Activated CD8-positive, alpha-beta T cell treated with anti-CD3 and anti-CD28 coated beads for 36 hours (primary cell): ENCODE measurements around the gene TM9SF1. TPM values are rescaled to one million over a fixed set of nuclear protein-coding genes. Genes with fewer than 3 reads are reported as not detected.
A peak's percentile ranks its signal among the peaks of the same experiment; 100 is the strongest.

Source experiments
- ATAC-seq: fragments of 200-7000 bp; cut with Tn5 transposase; one replicate; pipeline ENCODE4 v1.10.0; 2021; ENCODE audit warnings: mild to moderate bottlenecking, moderate library complexity
- CTCF ChIA-PET: fragments of 350-600 bp; sonication (Branson Sonifier 250); formaldehyde crosslinking; loops from one replicate; lab custom pipeline; 2021; ENCODE audit warnings: antibody characterized with exemption; lab: Charles Lee
- POLR2A ChIA-PET: fragments of 350-600 bp; sonication (Branson Sonifier 250); formaldehyde crosslinking; loops from one replicate; lab custom pipeline; 2021; ENCODE audit warnings: antibody characterized with exemption; lab: Charles Lee
- DNase-seq: peaks from one replicate; pipeline ENCODE4 v3.0.0-alpha.2; 2020
- H3K27ac Mint-ChIP-seq: one replicate; pipeline ENCODE4 v1.8.0; 2021; ENCODE audit warnings: mild to moderate bottlenecking, mixed read lengths
- H3K27me3 Mint-ChIP-seq: one replicate; pipeline ENCODE4 v1.8.0; 2021; ENCODE audit warnings: mixed read lengths
- H3K36me3 Mint-ChIP-seq: one replicate; pipeline ENCODE4 v1.8.0; 2021; ENCODE audit warnings: low read depth, mixed read lengths
- H3K4me1 Mint-ChIP-seq: one replicate; pipeline ENCODE4 v1.8.0; 2021; ENCODE audit warnings: low read depth, mixed read lengths
- H3K4me3 Mint-ChIP-seq: one replicate; pipeline ENCODE4 v1.8.0; 2021; ENCODE audit warnings: mild to moderate bottlenecking, moderate library complexity, mixed read lengths
- H3K9me3 Mint-ChIP-seq: one replicate; pipeline ENCODE4 v1.8.0; 2021; ENCODE audit warnings: mixed read lengths
- CTCF ChIP-seq: fragments of 200-600 bp; IDR thresholded peaks from one replicate; pipeline ENCODE4 v1.8.0; 2022; ENCODE audit warnings: antibody characterized with exemption, mild to moderate bottlenecking
- intact Hi-C: fragments of 100-400 bp; cut with micrococcal nuclease; formaldehyde crosslinking; loops from one replicate; pipeline ENCODE4 v1.10.0; 2022
- total RNA-seq, 2 experiments: library from RNA; stranded (reverse); gene quantifications; one replicate each; pipeline ENCODE4 v1.2.3, GENCODE V29; 2021

The TM9SF1 gene
- total RNA-seq, 2 experiments from 2014 or later: 16.3 to 18.0 TPM

DNA sequence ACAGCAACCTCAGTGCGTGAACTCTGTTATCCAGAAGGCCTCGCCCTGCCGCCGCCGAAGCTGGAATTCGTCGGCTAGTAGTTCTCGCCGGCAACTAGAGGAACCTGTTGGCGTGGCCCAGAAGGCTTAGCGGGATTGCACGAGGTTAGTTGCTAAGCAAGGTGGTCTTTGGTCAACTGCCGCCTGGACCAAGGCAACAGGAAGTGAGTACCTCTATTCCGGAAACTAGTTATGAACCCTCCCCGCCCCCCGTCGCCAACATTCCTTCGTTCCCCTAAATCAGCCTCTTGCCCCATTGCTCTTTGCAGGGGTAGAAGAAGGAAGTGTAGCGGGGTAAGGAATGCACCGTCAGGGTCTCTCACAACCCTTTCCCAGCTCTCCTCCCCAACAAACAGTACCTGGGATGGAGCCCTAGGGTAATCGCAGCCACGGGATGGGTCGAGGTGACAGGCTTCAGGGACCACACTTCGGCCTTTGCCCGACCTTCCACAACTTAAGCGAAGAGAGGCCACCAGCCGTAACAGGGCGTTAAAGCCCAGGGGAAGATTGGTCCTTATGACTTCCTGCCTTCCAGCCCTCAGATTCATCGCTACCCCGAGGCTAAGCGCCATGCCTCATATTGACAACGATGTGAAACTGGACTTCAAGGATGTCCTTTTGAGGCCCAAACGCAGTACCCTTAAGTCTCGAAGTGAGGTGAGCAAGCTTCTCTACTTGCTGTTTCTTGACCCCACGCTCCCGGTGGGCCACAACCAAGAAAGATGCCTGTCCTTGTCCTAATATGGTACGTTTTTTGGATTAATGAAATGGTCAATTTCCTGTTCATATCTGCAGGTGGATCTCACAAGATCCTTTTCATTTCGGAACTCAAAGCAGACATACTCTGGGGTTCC is 37.6 kb upstream of the TM9SF1 start, which contains the start of gene GMPR2:
Gene GMPR2, plus strand, starts transcription at position 285 of the 893 bp plus-strand sequence. Its CDS starts 325 bp downstream, at position 610.
- TF ChIP-seq CTCF: no peak
- Mint-ChIP-seq H3K36me3 (peaks cover 33% of the 10 kb centered on the region), H3K27me3 (no peaks in the 10 kb centered on the region), H3K9me3 (no peaks in the 10 kb centered on the region), H3K4me1 (peaks cover 42% of the 10 kb centered on the region), H3K27ac (peak within 1 kb of the TSS; percentile 96), H3K4me3 (peak within 1 kb of the TSS; percentile 93)
- intact Hi-C loops: no loop called here
- ChIA-PET CTCF (interaction anchor here (1.2 to 27.8 kb wide), 5 partner anchors 10 to 100 kb away, joined by 4 to 873 read pairs (median 18); partner anchors contain the start of genes CIDEB, DHRS1, IRF9 and LTB4R), POLR2A (interaction anchor here (0.7 to 2.3 kb wide), 13 partner anchors 9 to 119 kb away, joined by 3 to 15 read pairs (median 4); partner anchors contain the start of genes CHMP4A, CIDEB, DHRS1 and IRF9)
- DNase-seq (peak; percentile 33), ATAC-seq (peak; percentile 57)

DNA sequence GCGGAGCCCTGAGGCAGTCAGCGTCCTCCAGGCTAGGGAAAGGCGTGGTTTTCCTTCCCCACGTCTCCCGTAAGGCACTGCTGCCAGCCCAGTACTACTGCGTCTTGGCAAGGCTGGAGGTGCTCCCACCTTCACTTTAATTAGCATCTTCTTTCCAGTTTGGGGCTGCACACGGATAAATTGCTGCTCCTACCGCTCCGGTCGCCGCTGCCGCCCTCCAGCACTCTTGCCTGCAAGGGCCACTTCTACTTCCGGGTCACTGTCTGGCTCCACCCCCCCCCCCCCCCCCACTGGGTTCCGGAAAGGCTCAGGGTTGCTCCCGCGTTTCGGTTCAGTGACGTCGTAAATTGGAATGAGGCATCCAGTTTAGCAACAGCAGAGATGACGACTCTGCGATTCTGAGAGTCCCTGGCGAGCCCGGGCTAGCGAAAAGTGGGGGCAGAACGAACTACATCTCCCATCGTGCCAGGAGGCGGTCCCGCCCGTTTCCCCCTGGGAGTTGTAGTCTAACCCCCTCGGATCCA is 36.9 kb upstream of the TM9SF1 start, which contains the start of gene NEDD8:
Gene NEDD8, minus strand, starts transcription at position 247 of the 524 bp plus-strand sequence. Its CDS starts 100 bp downstream, at position 147.
- ChIA-PET POLR2A (interaction anchor here (0.9 to 2.3 kb wide), 11 partner anchors 10 to 118 kb away, joined by 3 to 15 read pairs (median 4); partner anchors contain the start of genes CHMP4A, CIDEB, DHRS1 and IRF9), CTCF (interaction anchor here (3.7 to 27.8 kb wide), 3 partner anchors 10 to 69 kb away, joined by 18 to 873 read pairs (median 19); partner anchors contain the start of genes CIDEB, DHRS1, LTB4R and LTB4R2)
- ATAC-seq (peak; percentile 90), DNase-seq (peak; percentile 94)
- peak within 1 kb of the TSS; percentile 93 for H3K4me3 Mint-ChIP-seq
- peaks cover 40% of the 10 kb centered on the region for H3K4me1 Mint-ChIP-seq
- H3K27ac Mint-ChIP-seq: peak within 1 kb of the TSS; percentile 96
- H3K27me3 Mint-ChIP-seq: no peaks in the 10 kb centered on the region
- intact Hi-C loops: no loop called here
- H3K36me3 Mint-ChIP-seq: peaks cover 30% of the 10 kb centered on the region
- no peaks in the 10 kb centered on the region for H3K9me3 Mint-ChIP-seq
- TF ChIP-seq CTCF: no peak

GRCh38 chr14:24231263-24232120 is 36.3 kb upstream of the TM9SF1 start:
- CTCF ChIA-PET: interaction anchor here (1.1 to 1.4 kb wide), 3 partner anchors 12 to 102 kb away, joined by 3 to 7 read pairs (median 3); partner anchors contain the start of gene CIDEB
- DNase-seq (peak; percentile 47), ATAC-seq (peak; percentile 15)
- Mint-ChIP-seq H3K27me3 (no peaks in the 10 kb centered on the region), H3K27ac (peak overlapping the region; percentile 96), H3K4me3 (peak overlapping the region; percentile 93), H3K4me1 (peaks cover 45% of the 10 kb centered on the region), H3K9me3 (no peaks in the 10 kb centered on the region), H3K36me3 (peaks cover 25% of the 10 kb centered on the region)
- TF ChIP-seq CTCF: no peak
- intact Hi-C loops: no loop called here
- POLR2A ChIA-PET: interaction anchor here (0.6 to 1.3 kb wide), 5 partner anchors 11 to 200 kb away, joined by 3 to 5 read pairs (median 3); partner anchors contain the start of gene TINF2

DNA sequence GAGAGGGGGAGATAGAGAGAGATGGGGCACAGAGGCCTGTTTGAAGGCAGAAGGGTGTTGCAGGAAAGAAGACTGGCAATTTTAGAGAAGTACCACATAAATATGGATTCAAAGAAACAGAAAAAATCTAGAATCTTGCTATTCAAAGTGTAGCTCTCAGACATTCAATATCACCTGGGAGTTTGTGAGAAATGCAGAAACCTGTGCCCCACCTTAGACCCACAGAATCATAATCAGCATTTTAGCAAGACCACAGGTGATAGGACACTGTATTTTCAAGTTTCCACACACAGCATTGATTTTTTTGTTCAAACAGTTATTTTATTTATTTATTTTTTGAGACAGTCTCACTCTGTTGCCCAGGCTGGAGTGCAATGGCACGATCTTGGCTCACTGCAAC is 33.7 kb upstream of the TM9SF1 start:
- CTCF ChIA-PET: interaction anchor here (0.8 to 2.1 kb wide), 3 partner anchors 9 to 79 kb away, joined by 3 to 14 read pairs (median 4); partner anchors contain the start of gene CIDEB
- no peaks in the 10 kb centered on the region for H3K9me3 Mint-ChIP-seq
- peaks cover 36% of the 10 kb centered on the region for H3K4me1 Mint-ChIP-seq
- POLR2A ChIA-PET: interaction anchor here (0.7 to 1.6 kb wide), 3 partner anchors 13 to 15 kb away, joined by 3 to 5 read pairs (median 4); partner anchors contain the start of genes CHMP4A and MDP1
- peaks cover 17% of the 10 kb centered on the region for H3K36me3 Mint-ChIP-seq
- H3K27ac Mint-ChIP-seq: no peak overlapping the region
- TF ChIP-seq CTCF: no peak
- ATAC-seq (no peak), DNase-seq (no peak)
- no peaks in the 10 kb centered on the region for H3K27me3 Mint-ChIP-seq
- H3K4me3 Mint-ChIP-seq: no peak overlapping the region
- intact Hi-C loops: no loop called here
